CD4-positive, alpha-beta memory T cell (primary cell): ENCODE results near the gene NIPAL4. TPM values are rescaled to one million over a fixed set of nuclear protein-coding genes. Genes with fewer than 3 reads are reported as not detected.
A peak's percentile ranks its signal among the peaks of the same experiment; 100 is the strongest.

Experiments used
- CTCF ChIA-PET: fragments of 350-600 bp; sonication (Branson Sonifier 250); formaldehyde crosslinking; loops from one replicate; lab custom pipeline; 2021; ENCODE audit warnings: inconsistent platforms; ENCODE audit not compliant: partially characterized antibody; lab: Charles Lee
- POLR2A ChIA-PET: fragments of 350-600 bp; sonication (Branson Sonifier 250); formaldehyde crosslinking; loops from one replicate; lab custom pipeline; 2021; ENCODE audit not compliant: partially characterized antibody; lab: Charles Lee
- DNase-seq, 5 donors: peaks; one replicate each; pipeline versions ENCODE4 v3.0.0 to v3.0.0-alpha.2; 2020 to 2022; ENCODE audit warnings: mixed read lengths in 1 of 5
- H3K27ac ChIP-seq: one replicate; pipeline ENCODE4 v1.7.0; 2013; ENCODE audit warnings: low read depth, low read length
- H3K27me3 ChIP-seq: 2 replicates; pipeline ENCODE4 v1.7.0; 2013; ENCODE audit warnings: mild to moderate bottlenecking, low read length, moderate library complexity; ENCODE audit not compliant: insufficient read depth
- H3K36me3 ChIP-seq: 2 replicates; pipeline ENCODE4 v1.7.0; 2013; ENCODE audit warnings: mild to moderate bottlenecking, low read length, moderate library complexity; ENCODE audit not compliant: insufficient read depth
- H3K4me1 ChIP-seq: 2 replicates; pipeline ENCODE4 v1.7.0; 2013; ENCODE audit warnings: mild to moderate bottlenecking, low read length, moderate library complexity; ENCODE audit not compliant: insufficient read depth
- H3K4me3 ChIP-seq, 2 donors: one replicate each; pipeline ENCODE4 v1.7.0; 2013; ENCODE audit warnings: low read length in 2 of 2, mild to moderate bottlenecking in 1 of 2
- H3K9me3 ChIP-seq, 2 donors: one replicate each; pipeline ENCODE4 v1.7.0; 2013; ENCODE audit warnings: low read length in 2 of 2, control low read depth in 1 of 2; ENCODE audit not compliant: control insufficient read depth in 1 of 2
- H3K27ac Mint-ChIP-seq, 7 donors: one replicate each; pipeline ENCODE4 v1.8.0; 2020 to 2021; ENCODE audit warnings: mixed read lengths in 7 of 7, mild to moderate bottlenecking in 6 of 7, inconsistent platforms in 3 of 7, moderate library complexity in 3 of 7
- H3K27me3 Mint-ChIP-seq, 2 donors: one replicate each; pipeline ENCODE4 v1.8.0; 2020 to 2021; ENCODE audit warnings: mixed read lengths in 2 of 2
- H3K36me3 Mint-ChIP-seq, 2 donors: one replicate each; pipeline ENCODE4 v1.8.0; 2020 to 2021; ENCODE audit warnings: mixed read lengths in 2 of 2, inconsistent platforms in 1 of 2, mild to moderate bottlenecking in 1 of 2
- H3K4me1 Mint-ChIP-seq, 4 donors: one replicate each; pipeline ENCODE4 v1.8.0; 2020 to 2021; ENCODE audit warnings: mixed read lengths in 4 of 4, mild to moderate bottlenecking in 1 of 4
- H3K4me3 Mint-ChIP-seq, 8 donors: one replicate each; pipeline ENCODE4 v1.8.0; 2020 to 2021; ENCODE audit warnings: mixed read lengths in 8 of 8, mild to moderate bottlenecking in 7 of 8, moderate library complexity in 6 of 8, inconsistent platforms in 3 of 8
- H3K9me3 Mint-ChIP-seq, 8 donors: one replicate each; pipeline ENCODE4 v1.8.0; 2020 to 2021; ENCODE audit warnings: mixed read lengths in 8 of 8, mild to moderate bottlenecking in 5 of 8, inconsistent platforms in 3 of 8, moderate library complexity in 1 of 8
- intact Hi-C: fragments of 100-400 bp; cut with micrococcal nuclease; formaldehyde crosslinking; loops from one replicate; pipeline ENCODE4 v1.15.1; 2023
- polyA plus RNA-seq, 2 donors: library from polyadenylated mRNA; unstranded; fragments of 300-500 nt; fragmentation: Illumina TruSeq; gene quantifications; one replicate each; pipeline ENCODE4 v1.2.3, GENCODE V29; 2021
- total RNA-seq, 2 experiments: library from RNA; stranded (reverse); gene quantifications; one replicate each; pipeline ENCODE4 v1.2.3, GENCODE V29; 2021

The NIPAL4 gene
- total and polyA plus RNA-seq, 4 experiments from 2014 or later, result not detected

GRCh38 chr5:157443041-157443549 lies 16.9 kb upstream of the NIPAL4 start:
- no peak overlapping the region for H3K4me3 Mint-ChIP-seq
- intact Hi-C loops, result no loop called here
- no peak overlapping the region for H3K27ac ChIP-seq
- H3K9me3 Mint-ChIP-seq, result no peaks in the 10 kb centered on the region
- H3K9me3 ChIP-seq, result no peaks in the 10 kb centered on the region
- no peaks in the 10 kb centered on the region for H3K4me1 ChIP-seq
- H3K27ac Mint-ChIP-seq, result peak overlapping the region in 1 of 7 donors; percentile 58
- no peaks in the 10 kb centered on the region for H3K36me3 ChIP-seq
- H3K27me3 ChIP-seq, result no peaks in the 10 kb centered on the region
- H3K4me1 Mint-ChIP-seq, result no peaks in the 10 kb centered on the region
- POLR2A ChIA-PET, result no interaction called here
- CTCF ChIA-PET, result interaction anchor here (0.6 to 1.4 kb wide), 3 partner anchors 16 to 300 kb away, joined by 3 read pairs; partner anchors contain the start of gene LSM11
- no peak overlapping the region for H3K4me3 ChIP-seq
- no peak for DNase-seq
- no peaks in the 10 kb centered on the region for H3K36me3 Mint-ChIP-seq
- H3K27me3 Mint-ChIP-seq, result no peaks in the 10 kb centered on the region

- Mint-ChIP-seq H3K27me3 (no peaks in the 10 kb centered on the region), H3K36me3 (no peaks in the 10 kb centered on the region), H3K27ac (no peak overlapping the region), H3K4me1 (no peaks in the 10 kb centered on the region), H3K4me3 (no peak overlapping the region), H3K9me3 (no peaks in the 10 kb centered on the region)
- ChIA-PET CTCF (interaction anchor here (0.7 to 1.4 kb wide), 2 partner anchors 275 to 299 kb away, joined by 3 read pairs; partner anchors contain the start of gene LSM11), POLR2A (no interaction called here)
- Histone ChIP-seq H3K27me3 (no peaks in the 10 kb centered on the region), H3K4me1 (no peaks in the 10 kb centered on the region), H3K27ac (no peak overlapping the region), H3K4me3 (no peak overlapping the region), H3K36me3 (no peaks in the 10 kb centered on the region), H3K9me3 (no peaks in the 10 kb centered on the region)
- intact Hi-C loops, result no loop called here
- no peak for DNase-seq
Measured at GRCh38 chr5:157444224-157444623, 15.8 kb upstream of the NIPAL4 start.

- H3K27ac Mint-ChIP-seq, result no peak overlapping the region
- H3K27me3 Mint-ChIP-seq, result no peaks in the 10 kb centered on the region
- Histone ChIP-seq H3K4me1 (no peaks in the 10 kb centered on the region), H3K4me3 (no peak overlapping the region), H3K27ac (no peak overlapping the region), H3K36me3 (no peaks in the 10 kb centered on the region), H3K9me3 (no peaks in the 10 kb centered on the region), H3K27me3 (no peaks in the 10 kb centered on the region)
- no peaks in the 10 kb centered on the region for H3K9me3 Mint-ChIP-seq
- no peak for DNase-seq
- CTCF ChIA-PET, result interaction anchor here (1.5 kb wide), 1 partner anchor 14 kb away, joined by 3 read pairs; no protein-coding TSS in a partner anchor
- POLR2A ChIA-PET, result no interaction called here
- no peaks in the 10 kb centered on the region for H3K4me1 Mint-ChIP-seq
- H3K4me3 Mint-ChIP-seq, result no peak overlapping the region
- intact Hi-C loops, result no loop called here
- H3K36me3 Mint-ChIP-seq, result no peaks in the 10 kb centered on the region
Measured at GRCh38 chr5:157445745-157446411, 14.1 kb upstream of the NIPAL4 start.

GRCh38 chr5:157446412-157446935 lies 13.5 kb upstream of the NIPAL4 start:
- Mint-ChIP-seq H3K27me3 (no peaks in the 10 kb centered on the region), H3K9me3 (no peaks in the 10 kb centered on the region), H3K4me3 (no peak overlapping the region), H3K27ac (no peak overlapping the region), H3K36me3 (no peaks in the 10 kb centered on the region), H3K4me1 (no peaks in the 10 kb centered on the region)
- Histone ChIP-seq H3K36me3 (no peaks in the 10 kb centered on the region), H3K27ac (no peak overlapping the region), H3K4me3 (no peak overlapping the region), H3K27me3 (no peaks in the 10 kb centered on the region), H3K4me1 (no peaks in the 10 kb centered on the region), H3K9me3 (no peaks in the 10 kb centered on the region)
- POLR2A ChIA-PET, result no interaction called here
- intact Hi-C loops, result no loop called here
- CTCF ChIA-PET, result interaction anchor here (1.5 kb wide), 2 partner anchors 14 to 25 kb away, joined by 3 to 4 read pairs; no protein-coding TSS in a partner anchor
- no peak for DNase-seq

GRCh38 chr5:157447201-157447637 lies 12.8 kb upstream of the NIPAL4 start:
- H3K4me3 ChIP-seq, result no peak overlapping the region
- Mint-ChIP-seq H3K27me3 (no peaks in the 10 kb centered on the region), H3K4me3 (no peak overlapping the region), H3K9me3 (no peaks in the 10 kb centered on the region), H3K36me3 (no peaks in the 10 kb centered on the region), H3K4me1 (no peaks in the 10 kb centered on the region), H3K27ac (no peak overlapping the region)
- DNase-seq, result no peak
- ChIA-PET CTCF (interaction anchor here (0.9 to 1.5 kb wide), 4 partner anchors 14 to 296 kb away, joined by 3 to 4 read pairs (median 3); no protein-coding TSS in a partner anchor), POLR2A (no interaction called here)
- no peaks in the 10 kb centered on the region for H3K27me3 ChIP-seq
- H3K27ac ChIP-seq, result no peak overlapping the region
- no peaks in the 10 kb centered on the region for H3K36me3 ChIP-seq
- no peaks in the 10 kb centered on the region for H3K4me1 ChIP-seq
- H3K9me3 ChIP-seq, result no peaks in the 10 kb centered on the region
- intact Hi-C loops, result no loop called here

- Histone ChIP-seq H3K4me1 (no peaks in the 10 kb centered on the region), H3K27me3 (no peaks in the 10 kb centered on the region), H3K27ac (no peak overlapping the region), H3K36me3 (no peaks in the 10 kb centered on the region), H3K4me3 (no peak overlapping the region), H3K9me3 (no peaks in the 10 kb centered on the region)
- ChIA-PET POLR2A (no interaction called here), CTCF (interaction anchor here (0.6 to 3.0 kb wide), 3 partner anchors 18 to 294 kb away, joined by 3 to 13 read pairs (median 4); no protein-coding TSS in a partner anchor)
- Mint-ChIP-seq H3K4me1 (no peaks in the 10 kb centered on the region), H3K36me3 (no peaks in the 10 kb centered on the region), H3K4me3 (no peak overlapping the region), H3K27me3 (no peaks in the 10 kb centered on the region), H3K27ac (no peak overlapping the region), H3K9me3 (no peaks in the 10 kb centered on the region)
- no peak for DNase-seq
- intact Hi-C loops, result no loop called here
Measured at GRCh38 chr5:157449011-157449723, 10.8 kb upstream of the NIPAL4 start.

- Histone ChIP-seq H3K4me3 (no peak overlapping the region), H3K27me3 (no peaks in the 10 kb centered on the region), H3K9me3 (no peaks in the 10 kb centered on the region), H3K27ac (no peak overlapping the region), H3K4me1 (no peaks in the 10 kb centered on the region), H3K36me3 (no peaks in the 10 kb centered on the region)
- Mint-ChIP-seq H3K27me3 (no peaks in the 10 kb centered on the region), H3K4me3 (no peak overlapping the region), H3K36me3 (no peaks in the 10 kb centered on the region), H3K27ac (no peak overlapping the region), H3K9me3 (no peaks in the 10 kb centered on the region), H3K4me1 (no peaks in the 10 kb centered on the region)
- DNase-seq, result no peak
- intact Hi-C loops, result no loop called here
- CTCF ChIA-PET, result interaction anchor here (3.0 kb wide), 1 partner anchor 22 kb away, joined by 13 read pairs; no protein-coding TSS in a partner anchor
- POLR2A ChIA-PET, result no interaction called here
Measured at GRCh38 chr5:157450024-157450423, 10.0 kb upstream of the NIPAL4 start.
